Adipose tissue (tissue), 3 donors: Measurements from ENCODE around the gene SARDH. TPM values are rescaled to one million over a fixed set of nuclear protein-coding genes. Genes with fewer than 3 reads are reported as not detected.

Experiments used
- H3K27ac ChIP-seq: one replicate; pipeline ENCODE4 v1.5.1; 2013; ENCODE audit warnings: low read depth, low read length
- WGBS, 3 donors: extraction: QIAGEN DNeasy Blood & Tissue Kit; methylation state at CpG; one replicate each; pipeline ENCODE4 v1.1.7; 2013; 5-methylcytosine and 5-hydroxymethylcytosine counted together
- polyA plus RNA-seq, 3 donors: library from polyadenylated mRNA; stranded (reverse); fragments of 200-250 nt; gene quantifications; one replicate each; pipeline ENCODE4 v1.2.3, GENCODE V29; 2013
- donor health status: healthy with polysubstance abuse.
- donor health status: Bipolar disorder and iron deficiency.
- donor health status: healthy.

Gene SARDH
- 1 to 10 TPM; 1.2 to 6.5 (median 1.7) TPM for polyA plus RNA-seq

GRCh38 chr9:133737774-133738639 lies at the start of gene SARDH:
Gene SARDH, minus strand, starts transcription at chr9:133738352. Its CDS starts 4,179 bp downstream, at chr9:133734173.
- 18 to 36% (median 23%) methylated on average over 24 to 25 of the region's 25 CpGs for WGBS, 3 donors
- H3K27ac ChIP-seq: no peak within 1 kb of the TSS

- H3K27ac ChIP-seq: no peak overlapping the region
- WGBS, 3 donors: 61 to 87% (median 62%) methylated on average over 5 of the region's 5 CpGs
Observed at GRCh38 chr9:133787754-133788025, 49.5 kb upstream of the SARDH start.

GRCh38 chr9:133786907-133787753 lies 49.0 kb upstream of the SARDH start:
- WGBS, 3 donors: 79 to 92% (median 80%) methylated on average over 17 of the region's 17 CpGs
- H3K27ac ChIP-seq: no peak overlapping the region

- WGBS, 3 donors: 80 to 87% (median 81%) methylated on average over 11 of the region's 11 CpGs
- H3K27ac ChIP-seq: no peak overlapping the region
Observed at GRCh38 chr9:133786371-133786753, 48.2 kb upstream of the SARDH start.

- WGBS, 3 donors: 86 to 91% (median 90%) methylated on average over 16 of the region's 16 CpGs
- no peak overlapping the region for H3K27ac ChIP-seq
Observed at GRCh38 chr9:133785753-133786370, 47.7 kb upstream of the SARDH start.

- WGBS, 3 donors: 94 to 96% (median 94%) methylated on average over 25 of the region's 25 CpGs
- H3K27ac ChIP-seq: no peak overlapping the region
Observed at GRCh38 chr9:133784731-133785561, 46.8 kb upstream of the SARDH start.

- H3K27ac ChIP-seq: no peak overlapping the region
- WGBS, 3 donors: 65 to 90% (median 78%) methylated on average over 12 to 13 of the region's 13 CpGs
Observed at GRCh38 chr9:133783331-133783731, 45.2 kb upstream of the SARDH start.

- H3K27ac ChIP-seq: no peak overlapping the region
- 47 to 53% (median 51%) methylated on average over 16 of the region's 16 CpGs for WGBS, 3 donors
Observed at GRCh38 chr9:133782157-133783130, 44.3 kb upstream of the SARDH start.

- no peak overlapping the region for H3K27ac ChIP-seq
- WGBS, 3 donors: 85 to 88% (median 88%) methylated on average over 10 of the region's 10 CpGs
Observed at GRCh38 chr9:133781828-133782135, 43.6 kb upstream of the SARDH start.

GRCh38 chr9:133780962-133781827 lies 43.0 kb upstream of the SARDH start:
- H3K27ac ChIP-seq: no peak overlapping the region
- 90 to 95% (median 93%) methylated on average over 15 of the region's 15 CpGs for WGBS, 3 donors

GRCh38 chr9:133780404-133780945 lies 42.3 kb upstream of the SARDH start:
- H3K27ac ChIP-seq: no peak overlapping the region
- 93 to 95% (median 94%) methylated on average over 14 to 15 of the region's 15 CpGs for WGBS, 3 donors

- WGBS, 3 donors: 87 to 93% (median 91%) methylated on average over 19 of the region's 19 CpGs
- no peak overlapping the region for H3K27ac ChIP-seq
Observed at GRCh38 chr9:133779516-133780403, 41.6 kb upstream of the SARDH start.

- 89 to 96% (median 91%) methylated on average over 8 of the region's 8 CpGs for WGBS, 3 donors
- no peak overlapping the region for H3K27ac ChIP-seq
Observed at GRCh38 chr9:133779081-133779480, 40.9 kb upstream of the SARDH start.

GRCh38 chr9:133778336-133779013 lies 40.3 kb upstream of the SARDH start:
- WGBS, 3 donors: 91 to 96% (median 93%) methylated on average over 20 of the region's 20 CpGs
- no peak overlapping the region for H3K27ac ChIP-seq

- WGBS, 3 donors: 92 to 95% (median 93%) methylated on average over 14 of the region's 14 CpGs
- H3K27ac ChIP-seq: no peak overlapping the region
Observed at GRCh38 chr9:133777871-133778270, 39.7 kb upstream of the SARDH start.
